Pulmonary artery endothelial cell (primary cell): ENCODE results near the gene MAP4K3. TPM values are rescaled to one million over a fixed set of nuclear protein-coding genes. Genes with fewer than 3 reads are reported as not detected.

Experiments
- DNase-seq: peaks from one replicate; pipeline ENCODE4 v3.0.0-alpha.2; 2011; ENCODE audit warnings: low read depth, low spot score
- total RNA-seq: library from RNA; depleted of rRNA; stranded (reverse); fragments of >200 nt; gene quantifications from 2 replicates; pipeline ENCODE4 v1.2.3, GENCODE V29; 2014

MAP4K3 gene
- total RNA-seq, 1 donor from 2014 or later: 19.1 TPM

- DNase-seq: no peak
These were observed 8.8 kb upstream of the MAP4K3 start for GRCh38 chr2:39445934-39446333.

GRCh38 chr2:39443009-39443408 is 5.9 kb upstream of the MAP4K3 start:
- DNase-seq: no peak

GRCh38 chr2:39437522-39438296 is 624 bp upstream of the MAP4K3 start:
- DNase-seq: no peak

- DNase-seq: no peak
These were observed 1.1 kb downstream of the MAP4K3 start for GRCh38 chr2:39435741-39436591.

GRCh38 chr2:39435234-39435633 is 1.9 kb downstream of the MAP4K3 start:
- no peak for DNase-seq

- DNase-seq: no peak
These were observed 2.7 kb downstream of the MAP4K3 start for GRCh38 chr2:39434233-39434897.

- no peak for DNase-seq
These were observed 3.4 kb downstream of the MAP4K3 start for GRCh38 chr2:39433586-39434195.

GRCh38 chr2:39432701-39433100 is 4.4 kb downstream of the MAP4K3 start:
- no peak for DNase-seq

GRCh38 chr2:39431592-39432316 is 5.3 kb downstream of the MAP4K3 start:
- no peak for DNase-seq

GRCh38 chr2:39429746-39430145 is 7.3 kb downstream of the MAP4K3 start:
- DNase-seq: no peak

- no peak for DNase-seq
These were observed 12.1 kb downstream of the MAP4K3 start for GRCh38 chr2:39424951-39425350.

GRCh38 chr2:39422700-39423099 is 14.4 kb downstream of the MAP4K3 start:
- no peak for DNase-seq

GRCh38 chr2:39421354-39421753 is 15.7 kb downstream of the MAP4K3 start:
- no peak for DNase-seq

- DNase-seq: no peak
These were observed 17.5 kb downstream of the MAP4K3 start for GRCh38 chr2:39419282-39420223.

GRCh38 chr2:39418491-39418890 is 18.6 kb downstream of the MAP4K3 start:
- DNase-seq: no peak

- DNase-seq: no peak
These were observed 20.9 kb downstream of the MAP4K3 start for GRCh38 chr2:39416140-39416539.

- DNase-seq: no peak
These were observed 23.9 kb downstream of the MAP4K3 start for GRCh38 chr2:39413063-39413737.

- no peak for DNase-seq
These were observed 25.7 kb downstream of the MAP4K3 start for GRCh38 chr2:39411181-39411944.
